Loucy (cell line): Measurements from ENCODE around the gene ACSM6.

Experiments
- H2AFZ ChIP-seq: fragments of 200-600 bp; sonication (generic); 2 replicates; pipeline ENCODE4 v1.6.0; 2016; ENCODE audit warnings: antibody characterized with exemption, mild to moderate bottlenecking, low read length, moderate library complexity
- H3F3A ChIP-seq: fragments of 200-600 bp; 2 replicates; pipeline ENCODE4 v1.6.0; 2016; ENCODE audit warnings: antibody characterized with exemption, low read depth, mild to moderate bottlenecking
- H3K27me3 ChIP-seq: fragments of 200-600 bp; sonication (generic); 2 replicates; pipeline ENCODE4 v1.6.1; 2014; ENCODE audit warnings: low read length, mild to moderate bottlenecking; ENCODE audit not compliant: insufficient read depth, poor library complexity, severe bottlenecking
- H3K36me3 ChIP-seq: fragments of 200-600 bp; sonication (generic); 2 replicates; pipeline ENCODE4 v1.6.1; 2016; ENCODE audit warnings: low read length; ENCODE audit not compliant: insufficient read depth
- H3K4me1 ChIP-seq: fragments of 200-600 bp; sonication (generic); 2 replicates; pipeline ENCODE4 v1.5.1; 2014; ENCODE audit warnings: low read length, mild to moderate bottlenecking; ENCODE audit not compliant: insufficient read depth, poor library complexity, severe bottlenecking
- H3K4me2 ChIP-seq: fragments of 200-600 bp; sonication (generic); 2 replicates; pipeline ENCODE4 v1.6.0; 2014; ENCODE audit warnings: antibody characterized with exemption, low read length, low read depth, mild to moderate bottlenecking; ENCODE audit not compliant: poor library complexity, severe bottlenecking
- H3K4me3 ChIP-seq: fragments of 200-600 bp; sonication (generic); 2 replicates; pipeline ENCODE4 v1.5.1; 2014; ENCODE audit warnings: low read length, mild to moderate bottlenecking, mixed read lengths; ENCODE audit not compliant: poor library complexity, severe bottlenecking
- H3K79me2 ChIP-seq: fragments of 200-600 bp; sonication (generic); 2 replicates; pipeline ENCODE4 v1.6.1; 2014; ENCODE audit warnings: low read length; ENCODE audit not compliant: insufficient read depth
- H3K9ac ChIP-seq: fragments of 200-600 bp; sonication (generic); 2 replicates; pipeline ENCODE4 v1.6.0; 2014; ENCODE audit warnings: mild to moderate bottlenecking, low read depth, low read length, moderate library complexity; ENCODE audit not compliant: poor library complexity, severe bottlenecking
- H3K9me2 ChIP-seq: fragments of 200-600 bp; sonication (generic); replicated peaks from 2 replicates; pipeline ENCODE4 v1.6.1; 2016; ENCODE audit warnings: low read depth, low read length, mixed read lengths
- H3K9me3 ChIP-seq: fragments of 200-600 bp; sonication (generic); 2 replicates; pipeline ENCODE4 v1.6.1; 2014; ENCODE audit warnings: mild to moderate bottlenecking, antibody characterized with exemption, low read length, low read depth; ENCODE audit not compliant: insufficient read depth
- H4K20me1 ChIP-seq: fragments of 200-600 bp; sonication (generic); 2 replicates; pipeline ENCODE4 v1.6.0; 2014; ENCODE audit warnings: antibody characterized with exemption, low read length, mild to moderate bottlenecking; ENCODE audit not compliant: insufficient read depth, poor library complexity, severe bottlenecking
- EZH2phosphoT487 ChIP-seq: fragments of 200-600 bp; IDR thresholded peaks from 2 replicates; pipeline ENCODE4 v1.6.1; 2018; ENCODE audit warnings: antibody characterized with exemption, mild to moderate bottlenecking, moderate library complexity, borderline replicate concordance
- TF ChIP-seq, protein P1 (sequence below): fragments of 200-600 bp; sonication (generic); conservative IDR thresholded peaks from 2 replicates; pipeline ENCODE4 v1.5.1; 2014; ENCODE audit warnings: mild to moderate bottlenecking, antibody characterized with exemption, low read length

ACSM6 gene

DNA sequence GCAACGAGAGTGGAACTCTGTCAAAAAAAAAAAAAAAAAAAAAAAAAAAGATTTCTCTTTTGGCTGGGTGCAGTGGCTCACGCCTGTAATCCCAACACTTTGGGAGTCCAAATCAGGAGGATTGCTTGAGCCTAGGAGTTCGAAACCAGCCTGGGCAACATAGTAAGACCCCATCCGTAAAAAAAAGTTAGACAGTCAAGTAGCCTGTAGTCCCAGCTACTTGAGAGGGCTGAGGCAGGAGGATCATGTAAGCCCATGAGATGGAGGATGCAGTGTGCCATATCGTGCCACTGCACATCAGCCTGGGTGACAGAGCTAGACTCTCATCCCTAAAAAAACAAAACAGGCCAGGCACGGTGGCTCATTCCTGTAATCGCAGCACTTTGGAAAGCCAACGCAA is 71.5 kb downstream of the ACSM6 start:
- Histone ChIP-seq H3F3A (no peaks in the 10 kb centered on the region), H3K4me1 (peaks cover 31% of the 10 kb centered on the region), H3K4me3 (no peak overlapping the region), H3K4me2 (no peak overlapping the region), H3K9ac (no peak overlapping the region), H3K27me3 (no peaks in the 10 kb centered on the region), H3K36me3 (no peaks in the 10 kb centered on the region), H3K9me2 (no peaks in the 10 kb centered on the region), H4K20me1 (no peaks in the 10 kb centered on the region), H2AFZ (no peak overlapping the region), H3K79me2 (no peaks in the 10 kb centered on the region), H3K9me3 (no peaks in the 10 kb centered on the region)
- no peak for TF ChIP-seq EZH2phosphoT487
- TF ChIP-seq, protein P1, sequence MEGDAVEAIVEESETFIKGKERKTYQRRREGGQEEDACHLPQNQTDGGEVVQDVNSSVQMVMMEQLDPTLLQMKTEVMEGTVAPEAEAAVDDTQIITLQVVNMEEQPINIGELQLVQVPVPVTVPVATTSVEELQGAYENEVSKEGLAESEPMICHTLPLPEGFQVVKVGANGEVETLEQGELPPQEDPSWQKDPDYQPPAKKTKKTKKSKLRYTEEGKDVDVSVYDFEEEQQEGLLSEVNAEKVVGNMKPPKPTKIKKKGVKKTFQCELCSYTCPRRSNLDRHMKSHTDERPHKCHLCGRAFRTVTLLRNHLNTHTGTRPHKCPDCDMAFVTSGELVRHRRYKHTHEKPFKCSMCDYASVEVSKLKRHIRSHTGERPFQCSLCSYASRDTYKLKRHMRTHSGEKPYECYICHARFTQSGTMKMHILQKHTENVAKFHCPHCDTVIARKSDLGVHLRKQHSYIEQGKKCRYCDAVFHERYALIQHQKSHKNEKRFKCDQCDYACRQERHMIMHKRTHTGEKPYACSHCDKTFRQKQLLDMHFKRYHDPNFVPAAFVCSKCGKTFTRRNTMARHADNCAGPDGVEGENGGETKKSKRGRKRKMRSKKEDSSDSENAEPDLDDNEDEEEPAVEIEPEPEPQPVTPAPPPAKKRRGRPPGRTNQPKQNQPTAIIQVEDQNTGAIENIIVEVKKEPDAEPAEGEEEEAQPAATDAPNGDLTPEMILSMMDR: no peak

DNA sequence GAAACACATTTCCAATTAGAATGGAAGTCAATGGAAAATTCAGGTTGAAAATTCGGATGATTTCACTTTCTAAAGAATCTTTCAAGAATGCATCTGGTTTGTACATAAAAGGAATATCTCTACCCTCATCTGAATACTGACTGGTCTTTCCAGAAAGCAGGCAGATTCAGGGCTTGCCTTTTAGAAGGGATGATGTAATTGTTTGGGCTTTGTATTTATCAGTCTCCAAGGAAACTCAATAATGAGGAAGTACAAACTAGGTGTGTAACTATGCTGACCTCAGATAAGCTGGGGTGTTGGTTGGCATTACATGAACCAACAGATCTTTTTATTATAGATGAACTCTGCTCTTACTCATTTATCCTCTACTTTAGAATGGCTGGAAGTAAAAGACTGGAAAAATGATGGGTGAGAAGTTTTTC is 72.6 kb downstream of the ACSM6 start:
- H3K4me3 ChIP-seq: no peak overlapping the region
- H2AFZ ChIP-seq: no peak overlapping the region
- no peaks in the 10 kb centered on the region for H3K9me3 ChIP-seq
- no peaks in the 10 kb centered on the region for H4K20me1 ChIP-seq
- H3K79me2 ChIP-seq: no peaks in the 10 kb centered on the region
- no peak overlapping the region for H3K4me2 ChIP-seq
- H3K36me3 ChIP-seq: no peaks in the 10 kb centered on the region
- TF ChIP-seq EZH2phosphoT487: no peak
- TF ChIP-seq, protein P1: no peak
- H3K27me3 ChIP-seq: no peaks in the 10 kb centered on the region
- H3K9ac ChIP-seq: no peak overlapping the region
- no peaks in the 10 kb centered on the region for H3F3A ChIP-seq
- peaks cover 23% of the 10 kb centered on the region for H3K4me1 ChIP-seq
- no peaks in the 10 kb centered on the region for H3K9me2 ChIP-seq

DNA sequence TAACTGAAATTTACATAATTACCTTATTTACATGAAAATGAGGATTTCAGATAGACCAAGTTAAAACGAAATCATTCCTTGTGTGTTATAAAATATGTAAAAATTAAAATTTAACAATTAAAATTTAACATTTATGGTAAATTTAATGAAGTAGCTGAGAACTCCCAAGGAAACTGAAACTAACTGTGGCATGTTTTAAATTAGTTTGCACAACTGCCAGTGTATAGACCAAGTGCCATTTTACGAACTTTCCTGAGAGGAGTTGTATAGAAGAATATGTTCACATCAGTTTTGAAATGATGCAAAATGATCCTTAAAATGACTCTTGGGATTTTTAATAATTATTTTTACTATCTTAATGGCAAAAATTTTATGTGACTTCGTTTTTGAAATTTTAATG is 73.2 kb downstream of the ACSM6 start:
- Histone ChIP-seq H3K36me3 (no peaks in the 10 kb centered on the region), H3K4me2 (no peak overlapping the region)

More for the DNA sequence above, 73.2 kb downstream of the ACSM6 start:
- no peak for TF ChIP-seq EZH2phosphoT487
- TF ChIP-seq, protein P1: no peak
- H3K4me3 ChIP-seq: no peak overlapping the region
- peaks cover 23% of the 10 kb centered on the region for H3K4me1 ChIP-seq
- H3K9me3 ChIP-seq: no peaks in the 10 kb centered on the region
- H4K20me1 ChIP-seq: no peaks in the 10 kb centered on the region
- H3K9ac ChIP-seq: no peak overlapping the region
- no peaks in the 10 kb centered on the region for H3K79me2 ChIP-seq
- H3K27me3 ChIP-seq: no peaks in the 10 kb centered on the region
- no peaks in the 10 kb centered on the region for H3F3A ChIP-seq
- no peak overlapping the region for H2AFZ ChIP-seq
- no peaks in the 10 kb centered on the region for H3K9me2 ChIP-seq
